ENCODE results near the gene BTBD19.

DNA sequence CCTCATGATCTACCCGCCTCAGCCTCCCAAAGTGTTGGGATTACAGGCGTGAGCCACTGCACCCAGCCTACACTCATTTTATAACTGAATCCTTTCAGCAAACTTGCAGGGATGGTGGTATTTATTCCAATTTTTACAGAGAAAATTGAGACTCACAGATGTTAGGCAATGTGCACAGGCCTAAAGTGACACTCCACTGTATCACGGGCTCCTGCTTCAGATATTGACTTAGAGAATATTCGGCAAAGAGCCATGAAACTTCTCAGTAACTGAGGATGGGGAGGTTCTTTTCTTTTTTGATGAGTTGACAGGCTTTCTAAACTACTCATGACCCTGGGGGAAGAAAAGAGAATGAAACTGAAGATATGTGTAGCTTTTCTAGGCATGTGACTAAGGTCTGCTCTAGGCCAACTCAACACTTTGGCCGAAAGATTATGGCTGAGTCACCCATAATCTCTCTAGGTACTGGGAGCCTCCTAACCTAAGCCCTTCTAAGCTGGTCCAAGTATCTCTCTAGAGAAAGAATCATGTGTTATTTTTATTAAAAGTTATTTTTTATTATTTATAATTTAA lies 54.6 kb downstream of the BTBD19 start:
- TF ChIP-seq, protein P1, sequence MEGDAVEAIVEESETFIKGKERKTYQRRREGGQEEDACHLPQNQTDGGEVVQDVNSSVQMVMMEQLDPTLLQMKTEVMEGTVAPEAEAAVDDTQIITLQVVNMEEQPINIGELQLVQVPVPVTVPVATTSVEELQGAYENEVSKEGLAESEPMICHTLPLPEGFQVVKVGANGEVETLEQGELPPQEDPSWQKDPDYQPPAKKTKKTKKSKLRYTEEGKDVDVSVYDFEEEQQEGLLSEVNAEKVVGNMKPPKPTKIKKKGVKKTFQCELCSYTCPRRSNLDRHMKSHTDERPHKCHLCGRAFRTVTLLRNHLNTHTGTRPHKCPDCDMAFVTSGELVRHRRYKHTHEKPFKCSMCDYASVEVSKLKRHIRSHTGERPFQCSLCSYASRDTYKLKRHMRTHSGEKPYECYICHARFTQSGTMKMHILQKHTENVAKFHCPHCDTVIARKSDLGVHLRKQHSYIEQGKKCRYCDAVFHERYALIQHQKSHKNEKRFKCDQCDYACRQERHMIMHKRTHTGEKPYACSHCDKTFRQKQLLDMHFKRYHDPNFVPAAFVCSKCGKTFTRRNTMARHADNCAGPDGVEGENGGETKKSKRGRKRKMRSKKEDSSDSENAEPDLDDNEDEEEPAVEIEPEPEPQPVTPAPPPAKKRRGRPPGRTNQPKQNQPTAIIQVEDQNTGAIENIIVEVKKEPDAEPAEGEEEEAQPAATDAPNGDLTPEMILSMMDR (IDR thresholded peaks at IDR 0.05; ENCODE audit: borderline replicate concordance, extremely low read depth, low read length, poor library complexity, severe bottlenecking), result no peak
- TF ChIP-seq EZH2 (IDR thresholded peaks at IDR 0.05; ENCODE audit: borderline replicate concordance, low read depth, low read length, severe bottlenecking), result no peak
